Measurements from ENCODE around the gene COL4A3.

DNA sequence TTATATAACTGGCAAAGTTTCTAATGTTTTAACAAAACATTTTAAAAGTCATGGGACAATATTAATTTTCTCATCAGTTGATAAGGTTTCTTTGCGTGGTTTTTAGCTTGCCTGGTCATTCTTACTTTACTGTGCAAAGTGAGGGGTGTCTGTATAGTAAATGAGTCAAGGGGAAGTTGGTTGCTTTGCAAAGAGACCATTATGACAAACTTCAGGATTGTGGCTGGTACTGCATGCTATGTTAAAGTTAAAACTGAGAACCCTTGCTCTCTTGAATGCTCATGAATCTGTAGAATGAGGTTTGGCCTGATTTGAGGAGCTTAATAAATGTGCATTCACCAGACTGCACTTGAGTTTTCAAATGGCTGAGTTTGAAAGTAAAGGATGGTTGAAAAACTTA is 47.4 kb upstream of the COL4A3 start:
- TF ChIP-seq, protein P1, sequence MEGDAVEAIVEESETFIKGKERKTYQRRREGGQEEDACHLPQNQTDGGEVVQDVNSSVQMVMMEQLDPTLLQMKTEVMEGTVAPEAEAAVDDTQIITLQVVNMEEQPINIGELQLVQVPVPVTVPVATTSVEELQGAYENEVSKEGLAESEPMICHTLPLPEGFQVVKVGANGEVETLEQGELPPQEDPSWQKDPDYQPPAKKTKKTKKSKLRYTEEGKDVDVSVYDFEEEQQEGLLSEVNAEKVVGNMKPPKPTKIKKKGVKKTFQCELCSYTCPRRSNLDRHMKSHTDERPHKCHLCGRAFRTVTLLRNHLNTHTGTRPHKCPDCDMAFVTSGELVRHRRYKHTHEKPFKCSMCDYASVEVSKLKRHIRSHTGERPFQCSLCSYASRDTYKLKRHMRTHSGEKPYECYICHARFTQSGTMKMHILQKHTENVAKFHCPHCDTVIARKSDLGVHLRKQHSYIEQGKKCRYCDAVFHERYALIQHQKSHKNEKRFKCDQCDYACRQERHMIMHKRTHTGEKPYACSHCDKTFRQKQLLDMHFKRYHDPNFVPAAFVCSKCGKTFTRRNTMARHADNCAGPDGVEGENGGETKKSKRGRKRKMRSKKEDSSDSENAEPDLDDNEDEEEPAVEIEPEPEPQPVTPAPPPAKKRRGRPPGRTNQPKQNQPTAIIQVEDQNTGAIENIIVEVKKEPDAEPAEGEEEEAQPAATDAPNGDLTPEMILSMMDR (IDR thresholded peaks at IDR 0.05): no peak
- TF ChIP-seq POLR2A (IDR thresholded peaks at IDR 0.05): no peak
- TF ChIP-seq POLR2AphosphoS5 (IDR thresholded peaks at IDR 0.05): no peak
